ENCODE results near the gene FALEC. TPM values are rescaled to one million over a fixed set of nuclear protein-coding genes. Genes with fewer than 3 reads are reported as not detected.

Gene FALEC
- total and polyA plus RNA-seq, 9 of the 15 experiments (the other 6 are each of a cell fraction or from before 2014, with no cell fraction given) = 0.15 to 1.8 (median 0.53) TPM; not detected in 5

DNA sequence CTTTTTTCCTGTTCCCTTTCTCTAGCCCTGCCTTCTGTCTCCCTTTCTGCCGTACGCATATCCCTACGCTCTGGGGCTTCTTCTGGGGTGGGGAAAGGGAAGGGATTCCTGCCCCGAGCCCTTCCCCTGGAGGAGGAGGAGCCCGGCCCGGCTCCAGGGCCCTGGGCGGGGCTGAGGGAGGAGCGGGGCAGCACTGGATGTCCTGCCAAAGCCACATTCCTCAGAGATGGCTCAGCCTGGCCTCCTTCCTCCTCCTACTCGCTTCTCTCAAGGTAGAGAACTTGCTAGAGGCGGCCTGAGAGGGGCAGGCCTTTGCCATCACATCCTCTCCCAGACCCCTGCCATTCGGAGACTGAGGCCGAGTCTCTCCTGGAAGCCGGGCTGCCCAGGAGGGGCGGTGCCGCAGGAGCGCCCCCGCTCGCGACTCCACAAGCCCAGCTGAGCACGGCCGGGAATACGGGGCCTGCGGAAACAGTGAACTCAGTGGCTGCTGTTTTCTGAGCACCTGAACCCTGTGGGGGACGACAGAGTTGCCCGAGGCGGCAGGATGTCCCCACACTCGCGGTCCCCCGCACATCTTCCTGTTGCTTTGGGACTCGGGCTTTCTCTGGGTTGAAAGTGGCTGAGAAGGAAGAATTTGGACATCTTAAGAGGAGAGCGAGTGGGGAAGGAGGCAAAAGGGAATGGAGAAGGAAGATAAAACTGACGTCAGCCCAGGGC, 45.9 kb downstream of the FALEC start (continued):
- no peak for TF ChIP-seq SMAD1 (IDR thresholded peaks at IDR 0.05; ENCODE audit: low read depth, low read length, partially characterized antibody)
- no peak for TF ChIP-seq CBFA2T2 (conservative IDR thresholded peaks at IDR 0.05)
- no peak for TF ChIP-seq ZNF347 (CRISPR knock-in tag; IDR thresholded peaks at IDR 0.05; ENCODE audit: low read depth)
- TF ChIP-seq, protein P1, sequence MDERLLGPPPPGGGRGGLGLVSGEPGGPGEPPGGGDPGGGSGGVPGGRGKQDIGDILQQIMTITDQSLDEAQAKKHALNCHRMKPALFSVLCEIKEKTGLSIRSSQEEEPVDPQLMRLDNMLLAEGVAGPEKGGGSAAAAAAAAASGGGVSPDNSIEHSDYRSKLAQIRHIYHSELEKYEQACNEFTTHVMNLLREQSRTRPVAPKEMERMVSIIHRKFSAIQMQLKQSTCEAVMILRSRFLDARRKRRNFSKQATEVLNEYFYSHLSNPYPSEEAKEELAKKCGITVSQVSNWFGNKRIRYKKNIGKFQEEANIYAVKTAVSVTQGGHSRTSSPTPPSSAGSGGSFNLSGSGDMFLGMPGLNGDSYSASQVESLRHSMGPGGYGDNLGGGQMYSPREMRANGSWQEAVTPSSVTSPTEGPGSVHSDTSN (CRISPR knock-in tag; IDR thresholded peaks at IDR 0.05; ENCODE audit: low read depth) = no peak
- TF ChIP-seq, protein P1 (tag; conservative IDR thresholded peaks at IDR 0.05; ENCODE audit: low read depth) = no peak
- TF ChIP-seq RBM14 (IDR thresholded peaks at IDR 0.05; ENCODE audit: borderline replicate concordance, insufficient read depth, low read depth, low read length) = no peak
- peak; percentile 48 for TF ChIP-seq POLR2A (conservative IDR thresholded peaks at IDR 0.05)
- no peak for TF ChIP-seq MTF1 (CRISPR knock-in tag; IDR thresholded peaks at IDR 0.05; ENCODE audit: borderline replicate concordance)
- no peak for TF ChIP-seq PHF21A (IDR thresholded peaks at IDR 0.05; ENCODE audit: borderline replicate concordance, low read depth)
- TF ChIP-seq, protein P2, sequence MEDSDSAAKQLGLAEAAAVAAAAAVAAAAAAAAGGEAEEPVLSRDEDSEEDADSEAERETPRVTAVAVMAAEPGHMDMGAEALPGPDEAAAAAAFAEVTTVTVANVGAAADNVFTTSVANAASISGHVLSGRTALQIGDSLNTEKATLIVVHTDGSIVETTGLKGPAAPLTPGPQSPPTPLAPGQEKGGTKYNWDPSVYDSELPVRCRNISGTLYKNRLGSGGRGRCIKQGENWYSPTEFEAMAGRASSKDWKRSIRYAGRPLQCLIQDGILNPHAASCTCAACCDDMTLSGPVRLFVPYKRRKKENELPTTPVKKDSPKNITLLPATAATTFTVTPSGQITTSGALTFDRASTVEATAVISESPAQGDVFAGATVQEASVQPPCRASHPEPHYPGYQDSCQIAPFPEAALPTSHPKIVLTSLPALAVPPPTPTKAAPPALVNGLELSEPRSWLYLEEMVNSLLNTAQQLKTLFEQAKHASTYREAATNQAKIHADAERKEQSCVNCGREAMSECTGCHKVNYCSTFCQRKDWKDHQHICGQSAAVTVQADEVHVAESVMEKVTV (CRISPR knock-in tag; IDR thresholded peaks at IDR 0.05) = no peak
- peak; percentile 4 for TF ChIP-seq HDAC3 (IDR thresholded peaks at IDR 0.05; ENCODE audit: borderline replicate concordance, partially characterized antibody)
- TF ChIP-seq ZNF431 (CRISPR knock-in tag; IDR thresholded peaks at IDR 0.05) = no peak
- TF ChIP-seq, protein P3, sequence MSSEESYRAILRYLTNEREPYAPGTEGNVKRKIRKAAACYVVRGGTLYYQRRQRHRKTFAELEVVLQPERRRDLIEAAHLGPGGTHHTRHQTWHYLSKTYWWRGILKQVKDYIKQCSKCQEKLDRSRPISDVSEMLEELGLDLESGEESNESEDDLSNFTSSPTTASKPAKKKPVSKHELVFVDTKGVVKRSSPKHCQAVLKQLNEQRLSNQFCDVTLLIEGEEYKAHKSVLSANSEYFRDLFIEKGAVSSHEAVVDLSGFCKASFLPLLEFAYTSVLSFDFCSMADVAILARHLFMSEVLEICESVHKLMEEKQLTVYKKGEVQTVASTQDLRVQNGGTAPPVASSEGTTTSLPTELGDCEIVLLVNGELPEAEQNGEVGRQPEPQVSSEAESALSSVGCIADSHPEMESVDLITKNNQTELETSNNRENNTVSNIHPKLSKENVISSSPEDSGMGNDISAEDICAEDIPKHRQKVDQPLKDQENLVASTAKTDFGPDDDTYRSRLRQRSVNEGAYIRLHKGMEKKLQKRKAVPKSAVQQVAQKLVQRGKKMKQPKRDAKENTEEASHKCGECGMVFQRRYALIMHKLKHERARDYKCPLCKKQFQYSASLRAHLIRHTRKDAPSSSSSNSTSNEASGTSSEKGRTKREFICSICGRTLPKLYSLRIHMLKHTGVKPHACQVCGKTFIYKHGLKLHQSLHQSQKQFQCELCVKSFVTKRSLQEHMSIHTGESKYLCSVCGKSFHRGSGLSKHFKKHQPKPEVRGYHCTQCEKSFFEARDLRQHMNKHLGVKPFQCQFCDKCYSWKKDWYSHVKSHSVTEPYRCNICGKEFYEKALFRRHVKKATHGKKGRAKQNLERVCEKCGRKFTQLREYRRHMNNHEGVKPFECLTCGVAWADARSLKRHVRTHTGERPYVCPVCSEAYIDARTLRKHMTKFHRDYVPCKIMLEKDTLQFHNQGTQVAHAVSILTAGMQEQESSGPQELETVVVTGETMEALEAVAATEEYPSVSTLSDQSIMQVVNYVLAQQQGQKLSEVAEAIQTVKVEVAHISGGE (CRISPR knock-in tag; IDR thresholded peaks at IDR 0.05) = peak in 2 of 3 experiments; percentile 20 to 78; a peak in 2 of 6 replicates
- TF ChIP-seq PPARD (CRISPR knock-in tag; IDR thresholded peaks at IDR 0.05) = no peak
- TF ChIP-seq, protein P4, sequence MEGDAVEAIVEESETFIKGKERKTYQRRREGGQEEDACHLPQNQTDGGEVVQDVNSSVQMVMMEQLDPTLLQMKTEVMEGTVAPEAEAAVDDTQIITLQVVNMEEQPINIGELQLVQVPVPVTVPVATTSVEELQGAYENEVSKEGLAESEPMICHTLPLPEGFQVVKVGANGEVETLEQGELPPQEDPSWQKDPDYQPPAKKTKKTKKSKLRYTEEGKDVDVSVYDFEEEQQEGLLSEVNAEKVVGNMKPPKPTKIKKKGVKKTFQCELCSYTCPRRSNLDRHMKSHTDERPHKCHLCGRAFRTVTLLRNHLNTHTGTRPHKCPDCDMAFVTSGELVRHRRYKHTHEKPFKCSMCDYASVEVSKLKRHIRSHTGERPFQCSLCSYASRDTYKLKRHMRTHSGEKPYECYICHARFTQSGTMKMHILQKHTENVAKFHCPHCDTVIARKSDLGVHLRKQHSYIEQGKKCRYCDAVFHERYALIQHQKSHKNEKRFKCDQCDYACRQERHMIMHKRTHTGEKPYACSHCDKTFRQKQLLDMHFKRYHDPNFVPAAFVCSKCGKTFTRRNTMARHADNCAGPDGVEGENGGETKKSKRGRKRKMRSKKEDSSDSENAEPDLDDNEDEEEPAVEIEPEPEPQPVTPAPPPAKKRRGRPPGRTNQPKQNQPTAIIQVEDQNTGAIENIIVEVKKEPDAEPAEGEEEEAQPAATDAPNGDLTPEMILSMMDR (IDR thresholded peaks at IDR 0.05 in 2 of 3, conservative IDR thresholded peaks at IDR 0.05 in 1 of 3; ENCODE audit: insufficient read depth in 2 of 3, low read depth in 1 of 3, low read length in 3 of 3) = peak in 2 of 3 experiments; percentile 23 to 27; a peak in 1 of 6 replicates
- TF ChIP-seq PHTF2 (CRISPR knock-in tag; IDR thresholded peaks at IDR 0.05) = no peak
- no peak for TF ChIP-seq SETDB1 (IDR thresholded peaks at IDR 0.05; ENCODE audit: low read length)
- peak; percentile 16; the same call in 1 of the 2 replicates for TF ChIP-seq TAF7 (tag; IDR thresholded peaks at IDR 0.05)

Data from K562 (cell line).